Colonic mucosa (tissue), 4 donors: ENCODE data around the gene ANKZF1. TPM values are rescaled to one million over a fixed set of nuclear protein-coding genes. Genes with fewer than 3 reads are reported as not detected.

Experiments
- DNase-seq: peaks from one replicate; pipeline ENCODE4 v3.0.0-alpha.2; 2020
- H3K27ac ChIP-seq: fragments of 200-600 bp; one replicate; pipeline ENCODE4 v1.8.0; 2021
- H3K27me3 ChIP-seq: fragments of 200-600 bp; one replicate; pipeline ENCODE4 v1.8.0; 2021
- H3K36me3 ChIP-seq: fragments of 200-600 bp; one replicate; pipeline ENCODE4 v1.8.0; 2021
- H3K4me1 ChIP-seq: fragments of 200-600 bp; one replicate; pipeline ENCODE4 v1.8.0; 2021; ENCODE audit warnings: mild to moderate bottlenecking
- H3K4me3 ChIP-seq: fragments of 200-600 bp; one replicate; pipeline ENCODE4 v1.8.0; 2021
- H3K9ac ChIP-seq, 2 donors: one replicate each; pipeline ENCODE4 v1.7.0; 2013; ENCODE audit warnings: control low read depth in 2 of 2, low read depth in 2 of 2, low read length in 2 of 2
- H3K9me3 ChIP-seq: fragments of 200-600 bp; one replicate; pipeline ENCODE4 v1.8.0; 2021
- CTCF ChIP-seq: fragments of 200-600 bp; IDR thresholded peaks from one replicate; pipeline ENCODE4 v1.8.0; 2022; ENCODE audit warnings: antibody characterized with exemption, mild to moderate bottlenecking
- intact Hi-C: fragments of 100-400 bp; cut with DNase I; formaldehyde crosslinking; loops from one replicate; pipeline ENCODE4 v1.14.1; 2022
- total RNA-seq, 2 donors: library from RNA; stranded (reverse); fragmentation: NEBNext Ultra II Directional in 1 of 2; extraction: Animal tissue kit (Norgen Biotek cat#: 25700) in 1 of 2; gene quantifications; one replicate each; pipeline ENCODE4 v1.2.1, GENCODE V29; 2021
- donor health status: healthy.
- donor health status: DM: no; HTN: no; CAD: no.
- donor health status: DM: no; HTN: no; CAD: no.

Gene ANKZF1
- 10 to 100 TPM; 56.7 to 67.1 TPM for total RNA-seq

DNA sequence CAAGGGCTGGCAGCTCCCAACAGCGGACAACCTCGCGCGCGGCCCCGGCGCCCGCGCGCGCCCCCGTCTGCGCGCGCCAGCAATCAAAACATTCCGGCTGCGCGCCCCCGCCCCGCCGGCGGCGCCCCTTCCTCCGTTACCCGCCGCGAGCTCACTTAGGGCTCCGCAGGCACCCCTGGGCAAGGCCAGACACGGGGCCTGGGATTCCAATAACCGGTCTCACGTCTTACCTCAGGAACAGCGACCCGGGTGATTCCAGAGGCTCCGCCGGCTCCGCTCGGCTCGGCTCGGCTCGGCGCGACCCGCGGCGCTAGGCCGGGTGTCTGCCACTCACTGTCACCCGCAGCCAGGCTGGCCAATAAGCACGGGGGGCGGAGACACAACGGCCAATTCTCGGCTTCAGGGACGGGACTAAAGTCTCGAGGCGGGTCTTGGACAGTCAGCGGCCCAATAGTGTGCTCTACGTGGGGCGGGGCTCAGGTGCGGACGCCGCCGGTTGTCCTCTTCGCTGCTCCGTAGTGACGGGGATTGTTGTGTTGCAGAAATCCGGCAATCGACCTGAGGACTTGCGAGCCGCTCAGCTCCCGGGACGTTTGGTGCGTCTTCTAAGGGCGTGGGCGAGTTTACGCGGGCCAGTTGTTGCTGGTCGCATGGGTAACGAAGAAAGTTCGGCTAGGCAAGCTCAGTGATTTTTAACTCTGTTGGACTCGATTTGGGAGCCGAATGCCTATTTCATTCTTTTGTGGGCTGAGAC is at the start of gene ANKZF1, which contains the start of gene ATG9A:
Gene ANKZF1, plus strand, starts transcription at position 502 of the 754 bp plus-strand sequence. CDS start 452 bp downstream, outside the sequence.
Gene ATG9A, minus strand, starts transcription at position 332 of the 754 bp plus-strand sequence. CDS start 1,612 bp downstream, outside the sequence.
- Histone ChIP-seq H3K9me3 (no peaks in the 10 kb centered on the region), H3K27ac (peak within 1 kb of the TSS; percentile 88), H3K4me1 (peaks cover 7% of the 10 kb centered on the region), H3K4me3 (peak within 1 kb of the TSS; percentile 63), H3K27me3 (no peaks in the 10 kb centered on the region), H3K9ac (peak within 1 kb of the TSS; percentile 94 to 97), H3K36me3 (peaks cover 18% of the 10 kb centered on the region)
- intact Hi-C loops, result loop anchor here (10.0 kb wide), 1 partner anchor 65 kb away; no protein-coding TSS in a partner anchor
- TF ChIP-seq CTCF, result no peak
- peak; percentile 99 for DNase-seq

DNA sequence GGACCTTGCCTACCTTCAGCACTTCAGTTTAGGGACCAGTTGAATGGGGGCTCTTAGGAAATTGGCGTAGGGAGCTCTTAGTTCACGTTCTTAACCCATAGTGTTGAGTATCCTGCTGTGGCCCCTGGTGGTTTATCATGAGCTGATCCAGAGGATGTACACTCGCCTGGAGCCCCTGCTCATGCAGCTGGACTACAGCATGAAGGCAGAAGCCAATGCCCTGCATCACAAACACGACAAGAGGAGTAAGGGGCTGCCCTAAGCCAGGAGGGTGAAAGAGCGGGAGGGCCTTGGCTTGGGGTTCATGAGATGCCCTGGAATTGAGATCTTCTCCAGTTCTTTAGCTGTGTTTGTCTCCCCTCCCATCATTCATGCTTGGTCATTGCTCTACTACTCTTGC is 48.6 kb upstream of the ANKZF1 start:
- peaks cover under 1% of the 10 kb centered on the region for H3K4me1 ChIP-seq
- peaks cover 15% of the 10 kb centered on the region for H3K36me3 ChIP-seq
- no peak overlapping the region for H3K9ac ChIP-seq
- H3K27me3 ChIP-seq, result no peaks in the 10 kb centered on the region
- no peak for TF ChIP-seq CTCF
- intact Hi-C loops, result no loop called here
- no peak overlapping the region for H3K27ac ChIP-seq
- peak; percentile 13 for DNase-seq
- H3K9me3 ChIP-seq, result no peaks in the 10 kb centered on the region
- H3K4me3 ChIP-seq, result no peak overlapping the region

GRCh38 chr2:219181531-219181930 is 48.1 kb upstream of the ANKZF1 start:
- Histone ChIP-seq H3K4me3 (no peak overlapping the region), H3K4me1 (no peaks in the 10 kb centered on the region), H3K9me3 (no peaks in the 10 kb centered on the region), H3K36me3 (peaks cover 15% of the 10 kb centered on the region), H3K27me3 (no peaks in the 10 kb centered on the region), H3K9ac (no peak overlapping the region), H3K27ac (no peak overlapping the region)
- TF ChIP-seq CTCF, result no peak
- intact Hi-C loops, result no loop called here
- DNase-seq, result peak; percentile 10

GRCh38 chr2:219182331-219183150 is 47.1 kb upstream of the ANKZF1 start:
- H3K27me3 ChIP-seq, result no peaks in the 10 kb centered on the region
- no peaks in the 10 kb centered on the region for H3K9me3 ChIP-seq
- intact Hi-C loops, result no loop called here
- H3K27ac ChIP-seq, result peak overlapping the region; percentile 19
- no peak for TF ChIP-seq CTCF
- H3K4me3 ChIP-seq, result no peak overlapping the region
- no peaks in the 10 kb centered on the region for H3K4me1 ChIP-seq
- DNase-seq, result peak; percentile 29
- peak overlapping the region; percentile 3 to 67 for H3K9ac ChIP-seq
- peaks cover 15% of the 10 kb centered on the region for H3K36me3 ChIP-seq

- Histone ChIP-seq H3K9me3 (no peaks in the 10 kb centered on the region), H3K9ac (peak overlapping the region; percentile 3 to 67), H3K27me3 (no peaks in the 10 kb centered on the region), H3K4me1 (no peaks in the 10 kb centered on the region), H3K4me3 (no peak overlapping the region), H3K27ac (peak overlapping the region; percentile 19), H3K36me3 (peaks cover 15% of the 10 kb centered on the region)
- peak; percentile 17 for DNase-seq
- no peak for TF ChIP-seq CTCF
- intact Hi-C loops, result no loop called here
These were observed 46.3 kb upstream of the ANKZF1 start for GRCh38 chr2:219183151-219183772.
